ENCODE data around the gene MAP3K10. TPM values are rescaled to one million over a fixed set of nuclear protein-coding genes. Genes with fewer than 3 reads are reported as not detected.
"Not testable (repeated sequence)": the region's sequence is repeated elsewhere in the genome, so short reads cannot be mapped to it uniquely, and the experiment has no call there.

Gene MAP3K10
- total RNA-seq, 1 donor = 8.3 TPM

- DNase-seq (ENCODE audit: low read depth in 2 of 3, low spot score in 2 of 3) = not testable (repeated sequence)
These were observed 20.8 kb upstream of the MAP3K10 start for GRCh38 chr19:40170303-40170989.

DNA sequence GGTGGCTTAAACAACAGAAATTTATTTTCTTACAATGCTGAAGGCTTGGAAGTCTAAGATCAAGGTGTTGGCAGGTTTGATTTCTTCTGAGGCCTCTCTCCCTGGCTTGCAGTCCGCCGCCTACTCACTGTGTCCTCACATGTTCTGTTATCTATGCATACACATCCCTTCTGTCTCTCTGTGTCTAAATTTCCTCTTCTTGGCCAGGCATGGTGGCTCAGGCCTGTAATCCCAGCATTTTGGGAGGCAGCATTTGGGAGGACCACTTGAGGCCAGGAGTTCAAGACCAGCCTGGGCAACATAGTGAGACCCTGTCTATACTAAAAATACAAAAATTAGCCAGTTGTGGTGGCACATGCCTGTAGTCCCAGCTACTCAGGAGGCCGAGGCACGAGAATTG is 19.9 kb upstream of the MAP3K10 start:
- DNase-seq (ENCODE audit: low read depth in 2 of 3, low spot score in 2 of 3) = not testable (repeated sequence)

DNA sequence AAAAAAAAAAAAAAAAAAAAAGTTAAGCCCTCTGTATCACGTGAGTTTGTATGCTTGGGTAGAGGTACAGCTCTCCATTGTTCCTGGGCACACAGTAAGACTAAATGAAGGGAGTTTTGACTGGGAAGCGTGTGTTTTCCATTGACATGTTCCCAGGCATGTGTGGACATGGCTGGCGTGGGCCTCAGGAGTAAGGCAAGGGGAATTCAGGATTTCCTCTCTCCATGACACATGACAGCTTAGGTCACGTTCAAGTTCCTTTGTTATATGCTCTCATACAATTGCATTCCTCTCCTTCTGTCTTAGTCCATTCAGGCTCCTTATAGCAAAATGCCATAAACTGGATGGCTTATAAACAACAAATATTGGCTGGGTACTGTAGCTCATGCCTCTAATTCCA is 17.1 kb upstream of the MAP3K10 start:
- no peak for DNase-seq (ENCODE audit: low read depth in 2 of 3, low spot score in 2 of 3)

DNA sequence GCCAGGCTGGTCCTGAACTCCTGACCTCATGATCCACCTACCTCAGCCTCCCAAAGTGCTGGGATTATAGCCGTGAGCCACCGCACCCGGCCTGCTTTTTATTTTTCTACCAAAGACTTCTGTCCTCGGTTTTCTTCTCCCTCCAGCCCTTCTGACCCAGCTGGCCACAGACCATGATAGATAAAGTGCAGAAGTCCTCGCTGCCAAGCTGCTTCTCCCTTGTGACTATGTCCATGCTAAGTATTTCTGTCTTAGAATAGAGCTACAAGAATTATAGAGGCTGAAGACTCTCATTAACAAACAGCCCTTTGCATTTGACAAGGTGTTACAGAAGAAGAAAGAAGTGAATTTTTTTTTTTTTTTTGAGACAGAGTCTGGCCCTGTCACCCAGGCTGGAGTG is 15.4 kb upstream of the MAP3K10 start:
- DNase-seq (ENCODE audit: low read depth in 2 of 3, low spot score in 2 of 3) = no peak

DNA sequence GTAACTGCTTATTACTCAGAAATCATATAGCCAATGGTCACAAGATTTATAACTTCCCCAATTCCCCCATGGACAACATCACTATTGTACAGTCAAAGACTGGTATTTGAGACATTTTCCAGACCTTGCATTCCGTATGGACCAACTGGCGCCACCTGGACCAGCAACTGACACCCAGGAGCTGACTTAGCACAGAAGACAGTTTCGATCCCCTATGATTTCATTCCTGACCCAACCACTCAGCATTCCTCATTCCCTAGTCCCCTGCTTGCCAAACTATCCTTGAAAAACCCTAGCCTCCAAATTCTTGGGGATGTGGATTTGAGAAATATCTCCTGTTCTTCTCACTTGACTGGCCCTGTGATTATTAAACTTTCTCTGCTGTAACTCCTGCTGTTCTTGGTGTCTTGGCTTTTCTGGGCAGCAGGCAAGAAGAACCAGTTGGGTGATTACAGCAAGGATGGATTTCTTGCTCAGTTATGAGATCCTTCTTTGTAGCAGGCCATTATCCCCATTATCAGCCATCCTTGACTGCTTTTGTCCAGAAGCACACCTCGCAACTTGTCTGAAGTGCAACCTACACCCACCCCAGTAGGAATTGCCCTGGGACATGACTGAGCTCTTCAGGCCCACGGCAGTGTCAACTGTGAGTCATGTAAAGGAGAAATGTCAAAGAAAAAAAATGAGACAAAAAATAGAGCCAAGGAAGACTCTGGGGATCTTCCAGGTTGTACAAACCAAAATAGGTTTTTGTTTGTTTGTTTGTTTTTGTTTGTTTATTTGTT is 13.7 kb upstream of the MAP3K10 start:
- no peak for DNase-seq (ENCODE audit: low read depth in 2 of 3, low spot score in 2 of 3)

GRCh38 chr19:40178756-40179155 is 12.5 kb upstream of the MAP3K10 start:
- DNase-seq (ENCODE audit: low read depth in 2 of 3, low spot score in 2 of 3) = no peak

- no peak for DNase-seq (ENCODE audit: low read depth in 2 of 3, low spot score in 2 of 3)
These were observed 7.0 kb upstream of the MAP3K10 start for GRCh38 chr19:40184273-40184672.

- DNase-seq (ENCODE audit: low read depth in 2 of 3, low spot score in 2 of 3) = peak in 2 of 3 donors; percentile 11 to 24
These were observed 815 bp downstream of the MAP3K10 start for GRCh38 chr19:40191836-40192646.

- DNase-seq (ENCODE audit: low read depth in 2 of 3, low spot score in 2 of 3) = no peak
These were observed 1.7 kb downstream of the MAP3K10 start for GRCh38 chr19:40192758-40193586.

DNA sequence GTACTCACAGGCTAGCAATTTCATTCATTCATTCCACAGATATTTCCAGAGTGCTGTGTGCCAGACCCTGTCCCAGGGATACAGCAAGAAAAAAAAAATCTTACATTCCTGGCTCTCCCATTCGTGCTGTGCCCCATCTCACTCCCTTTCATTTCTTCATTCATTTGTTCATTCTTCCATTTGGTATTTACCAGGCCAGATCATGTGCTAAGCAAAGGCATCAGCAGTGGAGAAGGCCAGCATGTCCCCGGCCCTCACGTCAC is 2.3 kb downstream of the MAP3K10 start:
- DNase-seq (ENCODE audit: low read depth in 2 of 3, low spot score in 2 of 3) = no peak

GRCh38 chr19:40198272-40198990 is 7.2 kb downstream of the MAP3K10 start:
- no peak for DNase-seq (ENCODE audit: low read depth in 2 of 3, low spot score in 2 of 3)

- DNase-seq (ENCODE audit: low read depth in 2 of 3, low spot score in 2 of 3) = no peak
These were observed 9.3 kb downstream of the MAP3K10 start for GRCh38 chr19:40200341-40201099.

DNA sequence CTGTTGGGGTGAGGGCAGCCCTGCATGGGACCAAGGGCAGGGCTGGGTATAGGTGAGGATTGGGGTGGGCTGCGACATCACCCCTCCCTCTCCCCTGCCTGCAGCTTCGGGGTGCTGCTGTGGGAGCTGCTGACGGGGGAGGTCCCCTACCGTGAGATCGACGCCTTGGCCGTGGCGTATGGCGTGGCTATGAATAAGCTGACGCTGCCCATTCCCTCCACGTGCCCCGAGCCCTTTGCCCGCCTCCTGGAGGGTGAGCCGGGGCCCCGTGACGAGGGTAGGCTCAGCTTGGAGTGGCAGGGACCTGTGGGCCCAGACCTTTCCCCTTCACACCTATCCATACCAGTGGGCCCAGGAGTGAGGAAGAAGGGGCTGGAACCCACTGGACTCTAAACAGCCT is 13.2 kb downstream of the MAP3K10 start:
- no peak for DNase-seq (ENCODE audit: low read depth in 2 of 3, low spot score in 2 of 3)

DNA sequence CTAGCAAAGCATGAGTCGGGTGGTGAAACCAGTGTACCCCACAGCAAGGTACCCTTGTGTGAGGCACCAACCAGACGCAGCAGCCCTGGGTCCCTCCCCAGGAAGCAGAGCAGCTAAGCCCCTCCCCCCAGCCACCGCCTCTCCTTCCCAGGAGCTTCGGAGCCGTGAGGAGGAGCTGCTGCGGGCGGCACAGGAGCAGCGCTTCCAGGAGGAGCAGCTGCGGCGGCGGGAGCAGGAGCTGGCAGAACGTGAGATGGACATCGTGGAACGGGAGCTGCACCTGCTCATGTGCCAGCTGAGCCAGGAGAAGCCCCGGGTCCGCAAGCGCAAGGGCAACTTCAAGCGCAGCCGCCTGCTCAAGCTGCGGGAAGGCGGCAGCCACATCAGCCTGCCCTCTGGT is 14.5 kb downstream of the MAP3K10 start:
- no peak for DNase-seq (ENCODE audit: low read depth in 2 of 3, low spot score in 2 of 3)

DNA sequence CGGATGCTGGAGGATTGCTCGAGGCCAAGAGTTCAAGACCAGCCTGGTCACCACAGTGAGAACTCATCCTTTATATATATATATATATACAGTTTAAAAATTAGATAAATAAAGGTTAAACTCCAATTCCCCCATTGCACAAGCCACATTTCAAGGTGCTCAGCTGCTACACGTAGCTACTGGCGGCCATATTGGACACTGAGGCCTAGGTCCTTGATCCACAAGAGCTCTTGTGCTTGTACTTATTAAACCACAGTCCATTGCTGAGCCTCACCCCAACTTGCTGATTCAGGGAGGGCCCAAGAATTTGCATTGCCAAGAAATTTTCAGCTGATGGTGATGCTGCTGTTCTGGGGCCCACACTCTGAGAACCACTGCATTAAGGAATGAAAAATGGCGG is 17.4 kb downstream of the MAP3K10 start:
- no peak for DNase-seq (ENCODE audit: low read depth in 2 of 3, low spot score in 2 of 3)

- no peak for DNase-seq (ENCODE audit: low read depth in 2 of 3, low spot score in 2 of 3)
These were observed 19.7 kb downstream of the MAP3K10 start for GRCh38 chr19:40210889-40211288.

- DNase-seq (ENCODE audit: low read depth in 2 of 3, low spot score in 2 of 3) = no peak
These were observed 22.1 kb downstream of the MAP3K10 start for GRCh38 chr19:40213251-40213829.

DNA sequence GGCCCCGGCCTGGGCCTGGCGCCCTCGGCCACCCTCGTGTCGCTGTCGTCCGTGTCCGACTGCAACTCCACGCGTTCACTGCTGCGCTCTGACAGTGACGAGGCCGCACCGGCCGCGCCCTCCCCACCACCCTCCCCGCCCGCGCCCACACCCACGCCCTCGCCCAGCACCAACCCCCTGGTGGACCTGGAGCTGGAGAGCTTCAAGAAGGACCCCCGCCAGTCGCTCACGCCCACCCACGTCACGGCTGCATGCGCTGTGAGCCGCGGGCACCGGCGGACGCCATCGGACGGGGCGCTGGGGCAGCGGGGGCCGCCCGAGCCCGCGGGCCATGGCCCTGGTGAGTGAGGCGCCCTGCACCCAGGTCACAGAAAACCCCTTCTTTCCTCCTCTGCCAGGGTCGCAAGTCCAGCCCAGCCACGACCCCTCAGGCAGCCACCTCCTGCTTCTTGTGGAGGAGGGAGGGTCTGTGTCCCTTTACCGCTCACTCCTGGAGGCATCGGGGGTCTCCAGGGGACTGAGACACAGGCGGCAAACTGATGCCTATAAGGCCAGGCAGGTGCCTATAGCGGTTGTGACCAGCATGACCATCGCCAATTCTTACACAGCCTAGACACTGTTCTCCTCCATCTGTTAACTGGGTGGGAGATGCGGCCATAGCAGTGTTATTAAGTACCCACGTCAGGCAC is 22.8 kb downstream of the MAP3K10 start:
- no peak for DNase-seq (ENCODE audit: low read depth in 2 of 3, low spot score in 2 of 3)

DNA sequence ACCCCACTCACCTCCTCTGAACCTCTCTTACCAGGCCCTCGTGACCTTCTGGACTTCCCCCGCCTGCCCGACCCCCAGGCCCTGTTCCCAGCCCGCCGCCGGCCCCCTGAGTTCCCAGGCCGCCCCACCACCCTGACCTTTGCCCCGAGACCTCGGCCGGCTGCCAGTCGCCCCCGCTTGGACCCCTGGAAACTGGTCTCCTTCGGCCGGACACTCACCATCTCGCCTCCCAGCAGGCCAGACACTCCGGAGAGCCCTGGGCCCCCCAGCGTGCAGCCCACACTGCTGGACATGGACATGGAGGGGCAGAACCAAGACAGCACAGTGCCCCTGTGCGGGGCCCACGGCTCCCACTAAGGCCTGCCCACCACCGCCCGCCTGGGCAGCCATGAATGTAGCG is 23.7 kb downstream of the MAP3K10 start:
- DNase-seq (ENCODE audit: low read depth in 2 of 3, low spot score in 2 of 3) = no peak
